Spleen (tissue), 7 donors: Measurements from ENCODE around the gene NAA25.

Experiments
- CTCF ChIP-seq, 11 experiments: fragments of 200-600 bp in 7 of 11; fragments of 450-650 bp in 4 of 11; sonication (generic) in 4 of 11; IDR thresholded peaks in 8 of 11; conservative IDR thresholded peaks in 3 of 11; 1 replicate in 7 of 11; 2 replicates in 4 of 11; pipeline versions ENCODE4 v1.4.0 to v1.8.0; 2016 to 2021; ENCODE audit warnings: antibody characterized with exemption in 11 of 11, inconsistent platforms in 4 of 11, mild to moderate bottlenecking in 1 of 11
- POLR2A ChIP-seq, 3 donors: fragments of 450-650 bp; IDR thresholded peaks; one replicate each; pipeline ENCODE4 v1.5.1; 2017; ENCODE audit warnings: antibody characterized with exemption in 3 of 3, mild to moderate bottlenecking in 1 of 3
- donor health status: DM: no; HTN: no; CAD: no; lungs with moderate emphysema.
- donor health status: DM: no; HTN: no; CAD: no.
- donor health status: DM: no; HTN: no; CAD: no.

- no peak for TF ChIP-seq POLR2A (IDR thresholded peaks at IDR 0.05)
- TF ChIP-seq CTCF (IDR thresholded peaks at IDR 0.05 in 8 of 11, conservative IDR thresholded peaks at IDR 0.05 in 3 of 11), result no peak
Observed at GRCh38 chr12:112018571-112019237, 89.9 kb downstream of the NAA25 start.
